Measurements from ENCODE around the gene VGLL3.

GRCh38 chr3:87037652-87038051 lies 46.7 kb upstream of the VGLL3 start:
- TF ChIP-seq EZH2 (IDR thresholded peaks at IDR 0.05; ENCODE audit: borderline replicate concordance, low read depth, low read length, severe bottlenecking) (no peak), CTCF (IDR thresholded peaks at IDR 0.05; ENCODE audit: borderline replicate concordance, extremely low read depth, low read length, poor library complexity, severe bottlenecking) (no peak)
